ENCODE data around the gene SH3BP1. TPM values are rescaled to one million over a fixed set of nuclear protein-coding genes. Genes with fewer than 3 reads are reported as not detected.

The SH3BP1 gene
- total RNA-seq, 1 donor from 2014 or later: 15.1 TPM

DNA sequence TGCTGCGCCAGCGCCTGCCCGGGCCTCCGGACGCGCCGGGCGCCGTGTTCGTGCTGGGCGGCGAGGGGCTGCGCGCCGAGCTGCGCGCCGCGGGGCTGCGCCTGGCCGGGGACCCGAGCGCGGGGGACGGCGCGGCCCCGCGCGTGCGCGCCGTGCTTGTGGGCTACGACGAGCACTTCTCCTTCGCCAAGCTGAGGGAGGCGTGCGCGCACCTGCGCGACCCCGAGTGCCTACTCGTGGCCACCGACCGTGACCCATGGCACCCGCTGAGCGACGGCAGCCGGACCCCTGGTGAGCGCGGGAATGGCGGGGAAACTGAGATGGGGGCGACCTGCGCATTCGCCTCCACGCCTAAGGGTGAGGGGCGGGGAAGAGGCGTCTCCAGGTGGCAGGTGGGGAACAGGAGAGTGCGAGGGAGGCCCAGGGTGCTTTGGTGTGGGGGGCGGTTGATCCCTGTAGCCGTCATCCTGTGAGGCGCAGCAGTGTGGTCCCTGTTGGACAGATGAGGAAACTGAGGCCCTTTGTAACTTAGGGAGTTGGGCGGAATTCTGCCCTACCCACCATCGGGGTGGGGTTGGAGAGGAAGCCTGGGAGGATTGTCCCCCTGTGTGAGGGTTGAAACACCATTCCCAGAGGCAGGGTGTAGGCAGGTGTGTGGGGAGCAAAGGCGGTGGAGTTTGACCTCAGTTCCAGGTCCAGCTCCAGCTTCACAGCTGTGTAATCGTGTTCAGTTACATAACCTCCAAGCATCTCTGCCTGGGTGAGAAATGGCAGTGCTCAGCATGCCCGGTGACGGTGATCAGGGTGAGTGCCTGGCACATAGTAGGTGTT is 19.8 kb downstream of the SH3BP1 start:
- H3K4me3 ChIP-seq (ENCODE audit: low read depth, low read length): peak overlapping the region; percentile 68
- no peak for DNase-seq (ENCODE audit: low read depth)
- TF ChIP-seq, protein P1, sequence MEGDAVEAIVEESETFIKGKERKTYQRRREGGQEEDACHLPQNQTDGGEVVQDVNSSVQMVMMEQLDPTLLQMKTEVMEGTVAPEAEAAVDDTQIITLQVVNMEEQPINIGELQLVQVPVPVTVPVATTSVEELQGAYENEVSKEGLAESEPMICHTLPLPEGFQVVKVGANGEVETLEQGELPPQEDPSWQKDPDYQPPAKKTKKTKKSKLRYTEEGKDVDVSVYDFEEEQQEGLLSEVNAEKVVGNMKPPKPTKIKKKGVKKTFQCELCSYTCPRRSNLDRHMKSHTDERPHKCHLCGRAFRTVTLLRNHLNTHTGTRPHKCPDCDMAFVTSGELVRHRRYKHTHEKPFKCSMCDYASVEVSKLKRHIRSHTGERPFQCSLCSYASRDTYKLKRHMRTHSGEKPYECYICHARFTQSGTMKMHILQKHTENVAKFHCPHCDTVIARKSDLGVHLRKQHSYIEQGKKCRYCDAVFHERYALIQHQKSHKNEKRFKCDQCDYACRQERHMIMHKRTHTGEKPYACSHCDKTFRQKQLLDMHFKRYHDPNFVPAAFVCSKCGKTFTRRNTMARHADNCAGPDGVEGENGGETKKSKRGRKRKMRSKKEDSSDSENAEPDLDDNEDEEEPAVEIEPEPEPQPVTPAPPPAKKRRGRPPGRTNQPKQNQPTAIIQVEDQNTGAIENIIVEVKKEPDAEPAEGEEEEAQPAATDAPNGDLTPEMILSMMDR (conservative IDR thresholded peaks at IDR 0.05; ENCODE audit: low read depth, low read length): no peak

DNA sequence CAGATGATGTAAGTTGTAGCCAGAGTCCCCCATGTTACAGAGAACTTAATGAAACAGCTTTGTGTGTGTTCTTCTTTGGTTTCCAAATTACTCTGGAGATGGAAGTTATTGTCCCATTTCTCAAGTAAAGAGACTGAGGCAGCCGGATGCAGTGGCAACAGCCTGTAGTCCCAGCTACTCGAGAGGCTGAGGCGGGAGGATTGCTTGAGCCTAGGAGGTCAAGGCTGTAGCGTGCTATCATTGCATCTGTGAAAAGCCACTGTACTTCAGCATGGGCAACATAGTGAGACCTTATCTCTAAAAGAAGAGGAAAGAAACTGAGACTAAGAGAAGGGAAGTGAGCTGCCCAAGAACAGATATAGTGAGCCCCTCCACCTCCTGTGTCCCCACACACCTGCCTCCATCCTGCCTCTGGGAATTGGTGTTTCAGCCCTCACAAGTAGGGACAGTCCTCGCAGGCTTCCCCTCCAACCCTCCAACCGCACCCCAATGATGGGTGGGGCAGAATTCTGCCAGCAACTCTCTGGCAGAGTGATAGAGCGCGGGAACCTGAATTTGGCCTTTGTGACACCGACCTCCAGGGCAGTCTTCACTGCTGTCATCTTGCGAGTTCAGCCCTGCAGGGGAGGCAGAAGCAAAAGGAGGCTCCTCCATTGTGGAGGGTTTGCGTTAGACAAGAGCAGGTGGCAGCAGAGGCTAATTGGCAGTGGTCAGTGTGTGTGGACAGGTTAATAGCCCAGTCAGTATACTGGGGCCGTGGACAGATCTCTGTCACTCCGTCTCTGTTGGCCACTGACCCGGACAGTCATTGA is 20.6 kb downstream of the SH3BP1 start:
- TF ChIP-seq, protein P1 (conservative IDR thresholded peaks at IDR 0.05; ENCODE audit: low read depth, low read length): no peak
- DNase-seq (ENCODE audit: low read depth): no peak
- peak overlapping the region; percentile 68 for H3K4me3 ChIP-seq (ENCODE audit: low read depth, low read length)

- H3K4me3 ChIP-seq (ENCODE audit: low read depth, low read length): no peak overlapping the region
- TF ChIP-seq, protein P1 (conservative IDR thresholded peaks at IDR 0.05; ENCODE audit: low read depth, low read length): no peak
- no peak for DNase-seq (ENCODE audit: low read depth)
Measured at GRCh38 chr22:37660709-37661045, 21.2 kb downstream of the SH3BP1 start.

GRCh38 chr22:37661160-37661924 is 21.9 kb downstream of the SH3BP1 start:
- H3K4me3 ChIP-seq (ENCODE audit: low read depth, low read length): no peak overlapping the region
- TF ChIP-seq, protein P1 (conservative IDR thresholded peaks at IDR 0.05; ENCODE audit: low read depth, low read length): peak; percentile 54
- no peak for DNase-seq (ENCODE audit: low read depth)

DNA sequence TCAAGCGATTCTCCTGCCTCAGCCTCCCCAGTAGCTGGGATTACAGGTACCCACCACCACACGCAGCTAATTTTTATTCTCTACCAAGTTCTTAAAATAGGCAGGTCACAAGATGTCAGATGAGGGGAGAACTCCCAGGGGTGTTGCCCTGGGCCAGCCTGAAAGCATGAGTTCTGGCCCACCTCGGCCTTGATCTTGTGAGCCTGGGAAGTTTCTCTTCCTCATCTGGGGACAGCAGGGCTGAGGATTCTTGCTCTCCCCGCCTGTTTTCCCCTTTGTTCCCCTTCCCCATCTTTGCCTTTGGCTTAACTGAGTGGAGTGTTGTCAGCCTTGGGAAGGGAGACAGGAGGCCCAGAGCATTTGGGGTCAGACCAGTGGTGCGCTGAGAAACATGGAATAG is 22.6 kb downstream of the SH3BP1 start:
- H3K4me3 ChIP-seq (ENCODE audit: low read depth, low read length): no peak overlapping the region
- no peak for DNase-seq (ENCODE audit: low read depth)
- TF ChIP-seq, protein P1 (conservative IDR thresholded peaks at IDR 0.05; ENCODE audit: low read depth, low read length): no peak

GRCh38 chr22:37663521-37664140 is 24.2 kb downstream of the SH3BP1 start:
- TF ChIP-seq, protein P1 (conservative IDR thresholded peaks at IDR 0.05; ENCODE audit: low read depth, low read length): no peak
- DNase-seq (ENCODE audit: low read depth): no peak
- H3K4me3 ChIP-seq (ENCODE audit: low read depth, low read length): no peak overlapping the region

Measured in epithelial cell of proximal tubule (primary cell).